CD4-positive, alpha-beta T cell (primary cell): ENCODE measurements around the gene IFTAP. TPM values are rescaled to one million over a fixed set of nuclear protein-coding genes. Genes with fewer than 3 reads are reported as not detected.

Experiments
- ATAC-seq: fragments of 200-7000 bp; cut with Tn5 transposase; one replicate; pipeline ENCODE4 v1.10.0; 2022; ENCODE audit warnings: mild to moderate bottlenecking; ENCODE audit not compliant: poor library complexity
- CTCF ChIA-PET: fragments of 350-600 bp; sonication (Branson Sonifier 250); formaldehyde crosslinking; loops from one replicate; lab custom pipeline; 2021; ENCODE audit warnings: antibody characterized with exemption, inconsistent platforms; lab: Charles Lee
- POLR2A ChIA-PET: fragments of 350-600 bp; sonication (Branson Sonifier 250); formaldehyde crosslinking; loops from one replicate; lab custom pipeline; 2021; ENCODE audit warnings: antibody characterized with exemption, inconsistent platforms; lab: Charles Lee
- DNase-seq, 14 experiments: peaks; one replicate each; pipeline ENCODE4 v3.0.0-alpha.2; 2013 to 2020; ENCODE audit warnings: mixed read lengths in 2 of 14
- H3K27ac ChIP-seq, 2 donors: one replicate each; pipeline versions ENCODE4 v1.5.1 to v1.7.0; 2013; ENCODE audit warnings: low read length in 2 of 2, low read depth in 1 of 2, mild to moderate bottlenecking in 1 of 2
- H3K27me3 ChIP-seq, 2 experiments: 1 replicate in 1 of 2; 2 replicates in 1 of 2; pipeline versions ENCODE4 v1.6.1 to v1.7.0; 2013; ENCODE audit warnings: low read length in 2 of 2, control low read depth in 1 of 2, mild to moderate bottlenecking in 1 of 2, moderate library complexity in 1 of 2; ENCODE audit not compliant: insufficient read depth in 2 of 2, control insufficient read depth in 1 of 2
- H3K36me3 ChIP-seq: one replicate; pipeline ENCODE4 v1.6.1; 2013; ENCODE audit warnings: low read length, control low read depth; ENCODE audit not compliant: insufficient read depth
- H3K4me1 ChIP-seq: one replicate; pipeline ENCODE4 v1.6.1; 2013; ENCODE audit warnings: low read length, control low read depth; ENCODE audit not compliant: insufficient read depth
- H3K4me3 ChIP-seq: one replicate; pipeline ENCODE4 v1.5.1; 2013; ENCODE audit warnings: mild to moderate bottlenecking, low read length, moderate library complexity
- H3K9me3 ChIP-seq, 2 experiments: 1 replicate in 1 of 2; 2 replicates in 1 of 2; pipeline versions ENCODE4 v1.6.1 to v1.7.0; 2013; ENCODE audit warnings: low read length in 2 of 2, mild to moderate bottlenecking in 2 of 2, control low read depth in 1 of 2, moderate library complexity in 1 of 2; ENCODE audit not compliant: control insufficient read depth in 1 of 2, insufficient read depth in 1 of 2
- H3K27ac Mint-ChIP-seq: one replicate; pipeline ENCODE4 v1.8.0; 2020; ENCODE audit warnings: mixed read lengths
- H3K27me3 Mint-ChIP-seq: one replicate; pipeline ENCODE4 v1.8.0; 2021; ENCODE audit warnings: mixed read lengths
- H3K36me3 Mint-ChIP-seq: one replicate; pipeline ENCODE4 v1.8.0; 2021; ENCODE audit warnings: low read depth, mixed read lengths
- H3K4me1 Mint-ChIP-seq: one replicate; pipeline ENCODE4 v1.8.0; 2021; ENCODE audit warnings: low read depth, mixed read lengths
- H3K4me3 Mint-ChIP-seq: one replicate; pipeline ENCODE4 v1.8.0; 2020; ENCODE audit warnings: mild to moderate bottlenecking, mixed read lengths
- H3K9me3 Mint-ChIP-seq: one replicate; pipeline ENCODE4 v1.8.0; 2020; ENCODE audit warnings: mixed read lengths
- intact Hi-C, 2 experiments: fragments of 100-400 bp; cut with DNase I in 1 of 2; cut with micrococcal nuclease in 1 of 2; formaldehyde crosslinking; loops; one replicate each; pipeline versions ENCODE4 v1.15.1 to v1.9.0; 2023 to 2025; cut with DNase I, micrococcal nuclease
- total RNA-seq, 174 experiments: library from RNA in 2 of 174; stranded (reverse) in 2 of 174; gene quantifications; one replicate each; pipeline ENCODE4 v1.2.3 and lab custom pipeline; 2021 to 2026
- TF ChIP-seq, protein P1 (sequence below): fragments of 200-600 bp; IDR thresholded peaks from one replicate; pipeline ENCODE4 v1.8.0; 2022; ENCODE audit warnings: antibody characterized with exemption, mild to moderate bottlenecking

The IFTAP gene
- total RNA-seq, 2 experiments from 2014 or later, result 1.7 to 1.9 TPM

DNA sequence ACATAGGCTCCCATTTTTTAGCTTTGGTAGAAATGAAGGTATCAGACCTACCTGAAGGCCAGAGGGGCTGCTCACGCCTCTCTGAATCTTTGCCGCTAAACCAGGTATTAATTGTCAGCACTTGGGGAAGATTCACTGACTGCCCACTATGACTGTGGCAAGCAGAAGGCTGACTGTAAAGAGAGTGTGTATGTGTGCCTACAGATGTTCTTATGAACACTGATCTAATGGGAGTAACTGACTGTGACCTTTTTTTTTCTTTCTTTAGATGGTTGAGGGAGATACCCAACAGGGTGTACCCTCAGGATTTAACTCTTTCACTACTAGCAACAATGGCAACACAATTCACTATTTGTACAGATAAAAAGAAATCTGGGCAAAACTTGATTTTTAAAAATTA is 3.7 kb downstream of the IFTAP start, which contains the start of gene RAG2:
Gene RAG2, minus strand, starts transcription at position 186 of the 400 bp plus-strand sequence. CDS start 4,068 bp downstream, outside the sequence.
- Histone ChIP-seq H3K4me1 (peaks cover 7% of the 10 kb centered on the region), H3K27me3 (peaks cover 3 to 18% of the 10 kb centered on the region in 2 experiments), H3K9me3 (peaks cover 0 to 3% of the 10 kb centered on the region in 2 experiments), H3K36me3 (no peaks in the 10 kb centered on the region), H3K27ac (no peak within 1 kb of the TSS), H3K4me3 (no peak within 1 kb of the TSS)
- Mint-ChIP-seq H3K27me3 (peaks cover 64% of the 10 kb centered on the region), H3K4me3 (no peak within 1 kb of the TSS), H3K9me3 (no peaks in the 10 kb centered on the region), H3K4me1 (peaks cover 16% of the 10 kb centered on the region), H3K36me3 (no peaks in the 10 kb centered on the region), H3K27ac (no peak within 1 kb of the TSS)
- TF ChIP-seq, protein P1, sequence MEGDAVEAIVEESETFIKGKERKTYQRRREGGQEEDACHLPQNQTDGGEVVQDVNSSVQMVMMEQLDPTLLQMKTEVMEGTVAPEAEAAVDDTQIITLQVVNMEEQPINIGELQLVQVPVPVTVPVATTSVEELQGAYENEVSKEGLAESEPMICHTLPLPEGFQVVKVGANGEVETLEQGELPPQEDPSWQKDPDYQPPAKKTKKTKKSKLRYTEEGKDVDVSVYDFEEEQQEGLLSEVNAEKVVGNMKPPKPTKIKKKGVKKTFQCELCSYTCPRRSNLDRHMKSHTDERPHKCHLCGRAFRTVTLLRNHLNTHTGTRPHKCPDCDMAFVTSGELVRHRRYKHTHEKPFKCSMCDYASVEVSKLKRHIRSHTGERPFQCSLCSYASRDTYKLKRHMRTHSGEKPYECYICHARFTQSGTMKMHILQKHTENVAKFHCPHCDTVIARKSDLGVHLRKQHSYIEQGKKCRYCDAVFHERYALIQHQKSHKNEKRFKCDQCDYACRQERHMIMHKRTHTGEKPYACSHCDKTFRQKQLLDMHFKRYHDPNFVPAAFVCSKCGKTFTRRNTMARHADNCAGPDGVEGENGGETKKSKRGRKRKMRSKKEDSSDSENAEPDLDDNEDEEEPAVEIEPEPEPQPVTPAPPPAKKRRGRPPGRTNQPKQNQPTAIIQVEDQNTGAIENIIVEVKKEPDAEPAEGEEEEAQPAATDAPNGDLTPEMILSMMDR, result no peak
- ATAC-seq (no peak), DNase-seq (no peak)
- CTCF ChIA-PET, result no interaction called here
- intact Hi-C loops, result no loop called here
- POLR2A ChIA-PET, result no interaction called here

DNA sequence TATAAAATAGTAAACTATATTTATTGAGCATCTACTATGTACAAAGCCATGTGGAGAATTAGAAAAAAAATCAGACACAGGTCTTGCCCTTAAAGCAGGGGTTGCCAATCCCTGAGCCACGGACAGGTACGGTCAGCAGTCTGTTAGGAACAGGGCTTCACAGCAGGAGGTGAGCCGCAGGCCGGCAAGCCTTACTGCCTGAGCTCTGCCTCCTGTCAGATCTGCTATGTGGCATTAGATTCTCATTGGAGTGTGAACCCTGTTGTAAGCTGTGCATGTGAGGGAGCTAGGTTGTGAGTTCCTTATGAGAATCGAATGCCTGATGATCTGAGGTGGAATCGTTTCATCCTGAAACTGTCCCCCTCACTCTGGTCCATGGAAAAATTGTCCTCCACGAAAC is 5.9 kb downstream of the IFTAP start:
- ATAC-seq, result no peak
- intact Hi-C loops, result no loop called here
- Mint-ChIP-seq H3K9me3 (no peaks in the 10 kb centered on the region), H3K4me1 (peaks cover 3% of the 10 kb centered on the region), H3K4me3 (no peak overlapping the region), H3K36me3 (no peaks in the 10 kb centered on the region), H3K27me3 (peaks cover 43% of the 10 kb centered on the region), H3K27ac (no peak overlapping the region)
- Histone ChIP-seq H3K27me3 (peaks cover 0 to under 1% of the 10 kb centered on the region in 2 experiments), H3K4me3 (no peak overlapping the region), H3K9me3 (peaks cover 0 to 3% of the 10 kb centered on the region in 2 experiments), H3K4me1 (no peaks in the 10 kb centered on the region), H3K27ac (no peak overlapping the region), H3K36me3 (no peaks in the 10 kb centered on the region)
- CTCF ChIA-PET, result interaction anchor here (0.6 kb wide), 1 partner anchor 101 kb away, joined by 3 read pairs; no protein-coding TSS in a partner anchor
- TF ChIP-seq, protein P1, result no peak
- POLR2A ChIA-PET, result no interaction called here
- no peak for DNase-seq

DNA sequence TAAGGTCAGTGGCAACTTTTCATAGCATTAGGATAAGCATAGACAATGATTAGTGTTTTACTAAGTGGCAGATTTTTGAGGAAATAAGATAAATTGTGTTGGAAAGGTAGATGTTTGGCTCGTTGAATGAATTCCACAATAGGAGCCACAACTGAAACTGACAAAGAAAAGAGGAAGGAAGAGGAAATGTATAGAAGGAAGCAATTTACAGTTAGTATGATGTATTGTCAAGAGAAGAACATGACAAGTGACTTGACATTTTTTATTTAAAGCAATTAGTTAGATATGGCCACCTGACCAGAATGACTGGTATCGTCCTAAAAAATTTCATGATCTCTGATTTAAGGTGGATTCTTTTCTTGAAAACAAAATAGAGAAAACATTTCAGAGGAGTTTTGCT is 6.9 kb downstream of the IFTAP start:
- DNase-seq (no peak), ATAC-seq (no peak)
- Mint-ChIP-seq H3K36me3 (no peaks in the 10 kb centered on the region), H3K27ac (no peak overlapping the region), H3K9me3 (no peaks in the 10 kb centered on the region), H3K4me3 (no peak overlapping the region), H3K4me1 (no peaks in the 10 kb centered on the region), H3K27me3 (peaks cover 34% of the 10 kb centered on the region)
- ChIA-PET POLR2A (no interaction called here), CTCF (no interaction called here)
- Histone ChIP-seq H3K27ac (no peak overlapping the region), H3K9me3 (peaks cover 0 to 3% of the 10 kb centered on the region in 2 experiments), H3K4me3 (no peak overlapping the region), H3K36me3 (no peaks in the 10 kb centered on the region), H3K4me1 (no peaks in the 10 kb centered on the region), H3K27me3 (no peaks in the 10 kb centered on the region)
- TF ChIP-seq, protein P1, result no peak
- intact Hi-C loops, result no loop called here
